CD4-positive, alpha-beta T cell treated with Interleukin-21 for 1 hour (primary cell): ENCODE data around the gene SNIP1.
"Not testable (repeated sequence)": the region's sequence is repeated elsewhere in the genome, so short reads cannot be mapped to it uniquely, and the experiment has no call there.

Experiments
- DNase-seq: peaks from one replicate; pipeline ENCODE4 v3.0.0-alpha.2; 2020

Gene SNIP1

GRCh38 chr1:37506740-37507139 is 47.4 kb downstream of the SNIP1 start:
- no peak for DNase-seq

DNA sequence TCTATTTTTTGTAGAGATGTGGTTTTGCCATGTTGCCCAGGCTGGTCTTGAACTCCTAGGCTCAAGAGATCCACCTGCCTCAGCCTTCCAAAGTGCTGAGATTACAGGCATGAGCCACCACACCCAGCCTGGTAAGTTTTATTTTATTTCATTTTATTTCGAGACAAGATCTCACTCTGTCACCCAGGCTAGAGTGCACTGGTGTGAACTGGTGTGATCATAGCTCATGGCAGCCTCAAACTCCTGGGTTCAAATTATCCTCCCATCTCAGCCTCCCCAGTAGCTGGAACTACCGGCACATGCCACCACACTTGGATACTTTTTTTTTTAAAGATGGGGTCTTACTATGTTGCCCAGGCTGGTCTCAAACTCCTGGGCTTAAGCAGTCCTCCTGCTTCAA is 51.3 kb downstream of the SNIP1 start:
- not testable (repeated sequence) for DNase-seq

DNA sequence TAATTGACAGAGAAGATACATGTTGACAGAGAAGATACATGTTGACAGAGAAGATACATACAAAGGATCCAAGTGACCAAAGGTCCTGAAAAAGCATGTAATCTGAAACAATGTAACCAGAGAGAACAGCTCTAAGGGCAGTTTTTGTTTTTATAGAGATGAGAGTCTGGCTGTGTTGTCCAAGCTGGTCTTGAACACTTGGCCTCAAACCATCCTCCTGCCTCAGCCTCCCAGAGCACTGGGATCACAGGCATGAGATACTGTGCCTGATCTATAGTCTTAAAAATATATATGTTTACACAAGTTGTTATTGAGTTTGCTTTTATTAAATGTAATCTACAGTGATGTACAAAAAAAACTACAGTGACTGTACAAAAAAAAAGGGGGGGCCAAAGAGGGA is 52.0 kb downstream of the SNIP1 start:
- no peak for DNase-seq

- DNase-seq: no peak
These were observed 52.4 kb downstream of the SNIP1 start for GRCh38 chr1:37501661-37502060.

DNA sequence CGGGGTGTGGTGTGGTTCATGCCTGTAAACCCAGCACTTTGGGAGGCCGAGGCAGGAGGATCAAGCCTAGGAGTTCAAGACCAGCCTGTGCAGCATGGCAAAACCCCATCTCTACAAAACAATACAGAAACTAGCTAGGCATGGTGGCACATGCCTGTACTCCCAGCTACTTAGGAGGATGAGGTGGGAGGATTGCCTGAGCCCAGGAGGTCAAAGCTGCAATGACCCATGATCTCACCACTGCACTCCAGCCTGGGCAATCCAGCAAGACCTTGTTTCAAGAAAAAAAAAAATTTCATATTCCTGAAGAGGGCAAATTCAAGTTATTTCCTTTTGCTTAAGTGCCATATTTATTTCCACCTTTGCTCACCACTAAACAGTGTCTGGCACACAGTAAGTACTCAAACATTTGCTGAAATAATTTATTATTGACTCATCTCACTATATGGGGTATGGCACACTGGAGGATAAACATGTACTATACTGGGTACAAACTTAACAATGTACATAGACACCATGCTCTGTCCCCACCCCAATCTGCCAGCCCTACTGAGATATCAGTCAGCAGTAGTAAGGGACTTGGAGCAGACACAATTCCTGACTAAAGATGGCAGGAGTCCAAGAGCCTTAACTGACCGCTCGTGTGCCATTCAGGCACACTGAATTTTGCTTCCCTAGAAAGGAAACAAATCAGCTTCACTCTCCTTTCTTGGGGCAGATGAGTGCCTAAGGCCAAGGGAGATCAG is 55.0 kb downstream of the SNIP1 start:
- DNase-seq: no peak

DNA sequence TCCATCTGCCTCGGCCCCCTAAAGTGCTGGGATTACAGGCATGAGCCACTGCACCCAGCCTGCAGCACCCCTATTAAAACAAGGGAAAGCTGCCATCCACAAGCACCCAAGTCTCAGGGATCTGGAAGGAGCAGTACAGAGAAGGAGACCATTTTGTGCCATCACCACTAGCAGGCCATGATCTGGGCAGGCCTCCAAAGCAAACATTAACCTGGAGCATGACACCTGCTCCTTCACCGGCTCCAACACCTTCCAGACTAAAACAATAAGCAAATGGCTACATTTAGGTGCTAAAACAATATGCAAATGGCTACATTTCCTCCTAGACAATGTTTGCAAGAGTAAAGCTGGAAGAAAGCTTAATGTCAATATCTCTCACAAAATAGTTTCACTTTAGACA is 56.3 kb downstream of the SNIP1 start:
- no peak for DNase-seq

DNA sequence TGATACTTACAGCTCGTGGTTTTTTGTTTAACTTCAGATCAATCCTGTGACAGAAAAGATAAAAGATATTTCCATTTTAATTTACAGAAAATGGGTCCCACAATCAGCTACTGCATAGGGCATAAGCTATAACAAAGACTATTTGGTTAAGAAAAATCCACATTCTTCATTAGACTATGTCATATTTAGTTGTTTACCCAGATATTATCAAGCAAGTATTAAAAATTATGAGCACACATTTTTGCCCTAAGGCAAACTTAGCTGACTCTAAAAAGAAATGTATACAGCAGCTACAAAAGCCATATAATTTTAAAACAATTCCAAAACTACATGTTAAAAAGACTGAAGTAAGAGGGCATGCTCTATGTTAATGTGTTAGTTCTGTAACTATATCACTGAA is 58.2 kb downstream of the SNIP1 start:
- no peak for DNase-seq

DNA sequence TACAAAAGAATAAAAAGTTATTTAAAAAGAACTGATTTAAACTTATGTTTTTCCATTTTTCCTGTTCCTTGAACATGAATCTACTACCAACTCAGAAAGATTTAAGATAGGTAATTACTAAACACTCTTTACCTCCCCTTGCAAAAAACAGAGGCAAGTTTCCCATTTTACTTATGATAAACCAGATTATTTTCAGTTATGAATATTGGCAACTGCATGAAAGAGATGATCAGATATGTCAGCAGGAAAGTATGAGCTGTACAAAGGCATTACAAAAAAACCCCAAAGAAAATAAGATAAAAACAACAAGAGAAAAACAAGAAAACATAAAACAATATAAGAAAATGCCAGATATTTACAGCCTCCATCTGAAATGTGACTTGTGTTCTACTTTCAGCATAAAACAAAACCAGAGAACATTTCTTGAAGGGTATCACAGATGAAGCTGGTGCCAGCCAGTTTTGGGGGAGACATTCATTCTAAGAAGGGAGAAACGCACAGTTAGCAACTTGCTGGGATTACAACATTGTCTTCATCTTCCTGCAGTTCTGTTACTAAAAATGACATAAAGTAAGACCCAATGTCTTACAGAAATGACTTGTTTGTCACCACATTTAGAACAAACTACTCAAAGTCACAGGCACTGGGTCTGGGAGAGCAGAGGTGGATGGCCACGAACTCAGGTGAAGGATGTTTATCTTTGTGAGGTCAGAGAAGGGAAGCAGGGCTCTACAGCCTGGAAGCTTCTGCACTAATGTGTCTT is 60.6 kb downstream of the SNIP1 start:
- no peak for DNase-seq

- DNase-seq: no peak
These were observed 66.5 kb downstream of the SNIP1 start for GRCh38 chr1:37487619-37487984.

DNA sequence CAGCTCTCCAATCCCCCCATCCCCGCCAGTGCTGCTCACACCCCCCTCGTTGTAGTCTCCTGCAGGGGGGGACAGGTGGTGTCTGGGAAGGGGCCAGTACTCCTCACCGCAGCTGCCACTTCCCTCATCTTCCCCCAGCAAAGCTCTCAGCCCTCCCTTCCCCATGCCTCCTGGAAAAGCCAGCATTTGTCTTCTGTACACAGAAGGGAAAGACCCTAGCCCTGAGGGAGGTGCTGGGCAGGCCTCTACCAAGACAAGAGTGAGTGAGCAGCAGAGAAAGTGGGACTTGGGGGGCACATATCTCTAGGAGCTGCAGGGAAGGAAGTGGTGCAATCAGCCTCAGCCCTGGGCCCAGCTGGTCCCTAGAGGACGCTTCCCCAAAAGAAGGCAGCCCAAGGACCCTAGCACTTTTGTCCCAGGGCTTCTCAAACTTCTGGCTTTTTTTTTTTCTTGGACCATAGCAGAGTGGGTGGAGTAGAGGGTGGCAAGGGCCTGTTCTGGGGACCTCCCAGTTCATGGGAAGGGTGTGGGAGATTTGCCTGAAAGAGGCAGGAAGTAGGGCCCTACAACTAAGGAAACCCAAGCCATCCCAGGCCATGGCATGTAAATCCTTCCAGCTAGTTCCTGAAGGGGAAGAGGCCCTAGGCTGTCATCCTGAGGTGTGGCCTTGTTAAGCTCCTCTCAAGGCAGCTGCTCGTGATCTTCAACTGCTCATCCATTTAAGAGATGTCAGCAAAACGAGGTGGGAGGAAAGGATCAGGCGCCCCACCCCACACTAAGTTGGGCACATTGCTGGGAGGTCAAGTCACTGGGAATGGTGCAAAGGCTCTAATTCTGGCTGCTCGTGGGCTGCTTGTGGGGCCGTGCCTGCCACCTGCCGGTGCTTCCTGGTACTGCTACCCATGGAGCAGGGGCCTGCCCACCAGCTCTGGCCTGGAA is 67.1 kb downstream of the SNIP1 start:
- peak; percentile 79 for DNase-seq

GRCh38 chr1:37485902-37486679 is 68.0 kb downstream of the SNIP1 start:
- peak; percentile 17 for DNase-seq
